ENCODE data around the gene BORCS5.
"Not testable (repeated sequence)": the region's sequence is repeated elsewhere in the genome, so short reads cannot be mapped to it uniquely, and the experiment has no call there.

Gene BORCS5

DNA sequence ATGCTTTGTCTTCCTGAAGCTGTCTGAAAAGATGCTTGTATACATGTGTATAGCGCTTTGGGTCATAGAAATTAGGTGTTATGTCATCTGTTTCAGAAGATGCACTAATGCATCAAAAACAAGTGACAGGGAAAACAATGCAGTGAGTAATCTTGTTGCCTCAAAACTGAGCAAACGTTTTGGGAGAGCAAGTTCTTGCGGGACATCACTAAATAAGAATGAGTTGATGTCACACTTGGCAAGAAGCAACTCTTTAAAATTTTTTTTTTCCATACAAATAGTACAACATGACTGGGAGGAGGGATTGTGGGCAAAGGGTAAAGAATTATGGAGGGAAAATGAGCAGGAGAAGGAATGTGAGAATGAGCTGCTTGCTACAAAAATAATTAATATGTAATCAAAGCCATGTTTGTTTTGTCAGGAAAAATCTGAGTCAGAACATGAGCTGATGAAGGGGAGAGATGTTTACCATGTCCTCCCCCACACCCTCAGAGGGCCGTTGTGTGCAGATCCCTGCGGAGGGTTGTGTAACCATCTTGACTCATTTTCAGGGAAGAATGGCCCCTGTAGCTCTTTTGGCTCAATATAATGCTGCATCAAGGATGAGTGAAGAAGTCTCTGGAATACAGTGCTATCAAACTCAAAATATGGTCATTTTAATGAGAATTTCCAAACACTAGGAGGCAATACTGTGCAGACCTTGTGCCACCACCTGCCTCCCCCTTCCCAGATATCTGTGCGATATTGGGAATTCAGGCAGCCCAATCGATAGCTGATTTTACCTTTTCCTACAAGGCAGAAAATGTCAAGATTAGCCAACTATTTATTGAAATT, 41.4 kb downstream of the BORCS5 start:
- no peak for DNase-seq
- peaks cover 22% of the 10 kb centered on the region for H3K4me1 Mint-ChIP-seq

GRCh38 chr12:12399161-12399560, 42.3 kb downstream of the BORCS5 start:
- no peaks in the 10 kb centered on the region for H3K27me3 Mint-ChIP-seq
- H3K4me3 Mint-ChIP-seq = no peak overlapping the region
- DNase-seq (no peak), ATAC-seq (no peak)
- peaks cover 6 to 13% of the 10 kb centered on the region in 2 donors for H3K9me3 Mint-ChIP-seq
- H3K27ac Mint-ChIP-seq = peak overlapping the region in 1 of 2 donors; percentile 20
- peaks cover 31% of the 10 kb centered on the region for H3K4me1 Mint-ChIP-seq

More for the DNA sequence above, 41.4 kb downstream of the BORCS5 start:
- ATAC-seq = no peak
- peaks cover 6 to 13% of the 10 kb centered on the region in 2 donors for H3K9me3 Mint-ChIP-seq
- peak overlapping the region in 1 of 2 donors; percentile 77 for H3K27ac Mint-ChIP-seq
- no peak overlapping the region for H3K4me3 Mint-ChIP-seq
- H3K27me3 Mint-ChIP-seq = no peaks in the 10 kb centered on the region

GRCh38 chr12:12399776-12400305, 43.0 kb downstream of the BORCS5 start:
- Mint-ChIP-seq H3K4me1 (peaks cover 36% of the 10 kb centered on the region), H3K9me3 (peaks cover 6 to 11% of the 10 kb centered on the region in 2 donors), H3K4me3 (no peak overlapping the region), H3K27ac (no peak overlapping the region), H3K27me3 (no peaks in the 10 kb centered on the region)
- no peak for DNase-seq
- ATAC-seq = no peak

GRCh38 chr12:12400793-12401192, 43.9 kb downstream of the BORCS5 start:
- Mint-ChIP-seq H3K4me3 (no peak overlapping the region), H3K4me1 (peaks cover 36% of the 10 kb centered on the region), H3K27me3 (no peaks in the 10 kb centered on the region), H3K9me3 (peaks cover 6 to 9% of the 10 kb centered on the region in 2 donors), H3K27ac (no peak overlapping the region)
- DNase-seq = no peak
- no peak for ATAC-seq

DNA sequence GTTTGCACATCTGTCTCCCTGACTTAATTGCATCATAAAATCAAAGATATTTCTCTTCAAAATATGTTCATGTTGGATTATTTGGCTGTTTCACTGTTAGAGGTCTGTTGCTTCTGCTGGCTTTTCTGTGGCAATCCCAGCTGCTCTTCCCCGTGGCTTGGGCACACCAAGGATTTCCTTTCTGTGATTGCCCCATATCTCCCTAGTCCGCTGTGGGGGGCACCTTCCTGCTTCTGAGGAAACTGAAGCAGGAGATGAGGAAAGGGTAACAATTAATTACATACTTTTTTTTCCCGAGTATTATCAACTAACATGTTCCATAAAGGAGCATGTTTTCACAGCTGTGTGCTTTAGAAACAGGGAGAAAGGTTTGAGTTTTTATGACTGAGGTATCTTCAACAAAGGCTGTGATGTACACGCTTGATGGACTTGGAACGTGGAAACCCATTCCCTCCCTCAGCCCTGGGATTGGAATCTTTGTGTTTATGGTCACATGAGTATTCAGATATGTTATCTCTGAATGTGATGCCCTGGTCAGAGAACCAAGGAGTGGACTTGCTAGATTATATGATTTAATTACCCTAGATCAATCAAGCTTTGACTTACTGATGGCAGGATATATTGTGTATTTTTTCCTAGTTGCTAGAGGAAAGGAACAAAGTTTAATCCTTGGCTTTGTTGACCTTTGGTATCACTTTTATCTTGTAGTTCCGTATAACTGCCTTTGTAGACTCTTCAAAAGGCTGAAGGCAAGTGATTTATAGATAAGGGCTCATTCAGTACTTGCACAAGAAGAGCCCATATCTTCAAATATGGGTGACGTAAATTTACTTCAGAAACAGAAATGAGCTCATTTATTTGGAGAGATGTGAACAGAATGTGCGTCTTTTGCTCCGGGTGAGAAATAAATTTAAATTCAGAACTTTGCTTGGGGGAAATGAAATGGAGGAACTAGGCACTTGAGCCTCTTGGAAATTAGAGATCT, 46.7 kb downstream of the BORCS5 start:
- Mint-ChIP-seq H3K4me1 (peaks cover 36% of the 10 kb centered on the region), H3K27me3 (no peaks in the 10 kb centered on the region), H3K4me3 (no peak overlapping the region), H3K27ac (peak overlapping the region in 1 of 2 donors; percentile 13), H3K9me3 (peaks cover 6 to 9% of the 10 kb centered on the region in 2 donors)
- DNase-seq (no peak), ATAC-seq (no peak)

- no peak overlapping the region for H3K4me3 Mint-ChIP-seq
- no peak overlapping the region for H3K27ac Mint-ChIP-seq
- peaks cover 6 to 9% of the 10 kb centered on the region in 2 donors for H3K9me3 Mint-ChIP-seq
- H3K4me1 Mint-ChIP-seq = peaks cover 34% of the 10 kb centered on the region
- H3K27me3 Mint-ChIP-seq = no peaks in the 10 kb centered on the region
- no peak for ATAC-seq
- DNase-seq = no peak
Measured at GRCh38 chr12:12404297-12404696, 47.4 kb downstream of the BORCS5 start.

GRCh38 chr12:12405882-12406281, 49.0 kb downstream of the BORCS5 start:
- ATAC-seq (no peak), DNase-seq (no peak)
- peaks cover 3 to 7% of the 10 kb centered on the region in 2 donors for H3K9me3 Mint-ChIP-seq
- H3K4me3 Mint-ChIP-seq = no peak overlapping the region
- no peak overlapping the region for H3K27ac Mint-ChIP-seq
- H3K27me3 Mint-ChIP-seq = no peaks in the 10 kb centered on the region
- peaks cover 31% of the 10 kb centered on the region for H3K4me1 Mint-ChIP-seq

- Mint-ChIP-seq H3K9me3 (peaks cover 0 to 6% of the 10 kb centered on the region in 2 donors), H3K27ac (no peak overlapping the region), H3K4me1 (peaks cover 31% of the 10 kb centered on the region), H3K27me3 (no peaks in the 10 kb centered on the region), H3K4me3 (no peak overlapping the region)
- ATAC-seq (no peak), DNase-seq (no peak)
Measured at GRCh38 chr12:12406762-12407161, 49.9 kb downstream of the BORCS5 start.

DNA sequence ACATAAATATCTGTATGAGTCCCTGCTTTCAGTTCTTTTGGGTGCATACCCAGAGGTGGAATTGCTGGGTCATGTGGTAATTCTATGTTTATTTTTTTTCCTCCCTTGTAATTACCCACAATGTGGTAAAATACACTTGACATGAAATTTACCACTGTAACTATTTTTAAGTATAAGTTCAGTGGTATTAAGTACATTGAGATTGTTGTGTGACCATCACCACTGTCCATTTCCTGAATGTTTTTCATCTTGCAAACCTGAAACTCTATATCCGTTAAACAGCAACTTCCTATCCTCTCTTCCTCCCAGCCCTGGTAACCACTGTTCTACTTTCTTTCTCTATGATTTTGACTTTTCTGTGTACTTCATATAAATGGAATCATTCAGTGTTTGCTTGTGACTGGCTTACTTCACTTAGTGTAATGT, 51.4 kb downstream of the BORCS5 start:
- DNase-seq = no peak
- Mint-ChIP-seq H3K4me3 (no peak overlapping the region), H3K9me3 (peaks cover 0 to 6% of the 10 kb centered on the region in 2 donors), H3K4me1 (peaks cover 24% of the 10 kb centered on the region), H3K27me3 (no peaks in the 10 kb centered on the region), H3K27ac (no peak overlapping the region)
- peak; percentile 95 for ATAC-seq

- not testable (repeated sequence) for ATAC-seq, H3K4me3 Mint-ChIP-seq, H3K9me3 Mint-ChIP-seq, H3K27ac Mint-ChIP-seq, DNase-seq, H3K27me3 Mint-ChIP-seq
- H3K4me1 Mint-ChIP-seq = peaks cover 13% of the 10 kb centered on the region
Measured at GRCh38 chr12:12409337-12409736, 52.5 kb downstream of the BORCS5 start.

DNA sequence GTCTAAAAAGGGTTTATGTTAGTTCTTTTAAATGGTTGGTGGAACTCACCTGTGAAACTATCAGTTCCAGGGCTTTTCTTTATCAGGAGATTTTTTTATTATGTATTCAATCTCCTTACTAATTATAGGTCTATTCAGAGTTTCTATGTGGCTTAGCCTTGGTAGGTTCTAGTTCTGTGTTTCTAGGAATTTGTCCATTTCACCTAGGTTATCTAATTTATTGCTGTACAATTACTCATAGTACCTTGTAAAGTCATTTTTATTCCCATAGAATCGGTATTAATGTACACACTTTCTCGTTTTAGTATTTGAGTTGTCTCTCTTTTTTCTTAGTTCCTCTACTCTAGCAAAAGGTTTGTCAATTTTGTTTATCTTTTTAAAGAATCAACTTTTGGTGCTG, 59.0 kb downstream of the BORCS5 start:
- no peak overlapping the region for H3K4me3 Mint-ChIP-seq
- H3K27me3 Mint-ChIP-seq = no peaks in the 10 kb centered on the region
- H3K27ac Mint-ChIP-seq = no peak overlapping the region
- peaks cover under 1 to 7% of the 10 kb centered on the region in 2 donors for H3K9me3 Mint-ChIP-seq
- DNase-seq (no peak), ATAC-seq (no peak)
- H3K4me1 Mint-ChIP-seq = peaks cover 18% of the 10 kb centered on the region

DNA sequence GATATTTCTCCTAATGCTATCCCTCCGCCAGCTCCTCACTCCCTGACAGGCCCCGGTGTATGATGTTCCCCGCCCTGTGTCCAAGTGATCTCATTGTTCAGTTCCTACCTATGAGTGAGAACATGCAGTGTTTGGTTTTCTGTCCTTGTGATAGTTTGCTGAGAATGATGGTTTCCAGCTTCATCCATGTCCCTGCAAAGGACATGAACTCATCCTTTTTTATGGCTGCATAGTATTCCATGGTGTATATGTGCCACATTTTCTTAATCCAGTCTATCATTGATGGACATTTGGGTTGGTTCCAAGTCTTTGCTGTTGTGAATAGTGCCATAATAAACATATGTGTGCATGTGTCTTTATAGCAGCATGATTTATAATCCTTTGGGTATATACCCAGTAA, 62.3 kb downstream of the BORCS5 start:
- peaks cover 23% of the 10 kb centered on the region for H3K4me1 Mint-ChIP-seq
- not testable (repeated sequence) for ATAC-seq, H3K27ac Mint-ChIP-seq, H3K27me3 Mint-ChIP-seq, H3K4me3 Mint-ChIP-seq, DNase-seq
- peaks cover 22 to 23% of the 10 kb centered on the region in 2 donors for H3K9me3 Mint-ChIP-seq

GRCh38 chr12:12423367-12423766, 66.5 kb downstream of the BORCS5 start:
- ATAC-seq = no peak
- Mint-ChIP-seq H3K27me3 (no peaks in the 10 kb centered on the region), H3K4me3 (no peak overlapping the region), H3K4me1 (peaks cover 37% of the 10 kb centered on the region), H3K9me3 (peaks cover 30 to 31% of the 10 kb centered on the region in 2 donors), H3K27ac (no peak overlapping the region)
- no peak for DNase-seq

- H3K4me1 Mint-ChIP-seq = peaks cover 53% of the 10 kb centered on the region
- peaks cover 30 to 31% of the 10 kb centered on the region in 2 donors for H3K9me3 Mint-ChIP-seq
- H3K4me3 Mint-ChIP-seq = no peak overlapping the region
- DNase-seq (no peak), ATAC-seq (no peak)
- no peak overlapping the region for H3K27ac Mint-ChIP-seq
- H3K27me3 Mint-ChIP-seq = no peaks in the 10 kb centered on the region
Measured at GRCh38 chr12:12425001-12425400, 68.1 kb downstream of the BORCS5 start.

DNA sequence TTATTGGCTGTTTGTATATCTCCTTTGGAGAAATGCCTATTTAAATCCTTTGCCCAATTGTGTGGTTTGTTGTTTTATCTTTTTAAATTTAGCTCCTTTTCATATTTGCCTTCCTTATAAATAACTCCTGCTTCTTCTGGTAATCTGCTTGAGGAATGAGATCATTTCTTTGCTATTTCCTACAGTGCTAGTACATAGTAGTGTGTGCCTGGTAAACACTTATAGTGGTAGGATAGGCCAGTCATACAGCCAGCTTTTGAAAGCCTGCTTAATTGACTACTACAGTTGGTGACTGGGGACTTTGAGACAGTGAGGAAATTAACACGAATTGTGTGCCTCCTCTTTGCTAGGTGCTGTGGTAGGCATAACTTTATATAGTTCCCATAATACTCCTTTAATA, 68.7 kb downstream of the BORCS5 start:
- DNase-seq = no peak
- Mint-ChIP-seq H3K9me3 (peaks cover 28 to 31% of the 10 kb centered on the region in 2 donors), H3K27me3 (no peaks in the 10 kb centered on the region), H3K4me3 (no peak overlapping the region), H3K27ac (peak overlapping the region in 1 of 2 donors; percentile 52), H3K4me1 (peaks cover 54% of the 10 kb centered on the region)
- peak; percentile 74 for ATAC-seq
